Breast epithelium (tissue), 4 donors: Measurements from ENCODE around the gene SDCCAG8. TPM values are rescaled to one million over a fixed set of nuclear protein-coding genes. Genes with fewer than 3 reads are reported as not detected.

ENCODE experiments used
- DNase-seq, 2 donors: peaks; one replicate each; pipeline ENCODE4 v3.0.0-alpha.2; 2019; ENCODE audit warnings: low spot score in 2 of 2
- H3K27ac ChIP-seq, 2 donors: fragments of 200-600 bp; sonication (generic) in 1 of 2; one replicate each; pipeline ENCODE4 v1.5.1; 2016 to 2019; ENCODE audit warnings: mild to moderate bottlenecking in 1 of 2
- H3K27me3 ChIP-seq, 2 donors: fragments of 200-600 bp; sonication (generic) in 1 of 2; one replicate each; pipeline versions ENCODE4 v1.5.1 to v1.6.0; 2017 to 2019; ENCODE audit warnings: control low read depth in 1 of 2, mild to moderate bottlenecking in 1 of 2
- H3K36me3 ChIP-seq: fragments of 200-600 bp; one replicate; pipeline ENCODE4 v1.5.1; 2019
- H3K4me1 ChIP-seq, 2 donors: fragments of 200-600 bp; sonication (generic); one replicate each; pipeline ENCODE4 v1.5.1; 2016 to 2019; ENCODE audit warnings: control low read depth in 1 of 2
- H3K4me3 ChIP-seq, 3 donors: fragments of 200-600 bp; sonication (generic); 1 replicate in 2 of 3; 2 replicates in 1 of 3; pipeline ENCODE4 v1.5.1; 2016 to 2019; ENCODE audit warnings: mild to moderate bottlenecking in 3 of 3, moderate library complexity in 2 of 3
- H3K9me3 ChIP-seq, 2 donors: fragments of 200-600 bp; sonication (generic) in 1 of 2; one replicate each; pipeline ENCODE4 v1.5.1; 2016 to 2019; ENCODE audit warnings: control low read depth in 1 of 2
- CTCF ChIP-seq, 3 donors: fragments of 450-650 bp; IDR thresholded peaks; one replicate each; pipeline ENCODE4 v1.5.1; 2016 to 2017; ENCODE audit warnings: antibody characterized with exemption in 3 of 3, mild to moderate bottlenecking in 3 of 3, moderate library complexity in 3 of 3
- POLR2A ChIP-seq: fragments of 450-650 bp; IDR thresholded peaks from one replicate; pipeline ENCODE4 v1.6.1; 2016; ENCODE audit warnings: antibody characterized with exemption, mild to moderate bottlenecking, moderate library complexity
- POLR2AphosphoS5 ChIP-seq, 3 donors: sonication (generic); formaldehyde crosslinking; IDR thresholded peaks; one replicate each; pipeline ENCODE4 v1.6.1; 2017; ENCODE audit warnings: antibody characterized with exemption in 3 of 3
- intact Hi-C: fragments of 100-400 bp; cut with DNase I; formaldehyde crosslinking; loops from one replicate; pipeline ENCODE4 v1.15.1; 2023; ENCODE audit warnings: low total_unique reads
- total RNA-seq, 3 donors: library from RNA; depleted of rRNA; stranded (reverse); fragments of >200 nt; gene quantifications; one replicate each; pipeline ENCODE4 v1.1.0, GENCODE V29; 2016

The SDCCAG8 gene
- total RNA-seq, 3 donors from 2014 or later, result 48.6 to 73.0 (median 62.3) TPM

- Histone ChIP-seq H3K4me1 (no peaks in the 10 kb centered on the region), H3K4me3 (no peak overlapping the region), H3K27me3 (no peaks in the 10 kb centered on the region), H3K9me3 (no peaks in the 10 kb centered on the region), H3K27ac (no peak overlapping the region), H3K36me3 (no peaks in the 10 kb centered on the region)
- DNase-seq, result no peak
- TF ChIP-seq CTCF (IDR thresholded peaks at IDR 0.05) (no peak), POLR2AphosphoS5 (IDR thresholded peaks at IDR 0.05) (no peak), POLR2A (no peak)
- intact Hi-C loops, result no loop called here
These were observed 166.5 kb downstream of the SDCCAG8 start for GRCh38 chr1:243422362-243422761.

- H3K27ac ChIP-seq, result no peak overlapping the region
- no peak for TF ChIP-seq POLR2AphosphoS5 (IDR thresholded peaks at IDR 0.05)
- no peak for TF ChIP-seq CTCF (IDR thresholded peaks at IDR 0.05)
- TF ChIP-seq POLR2A, result no peak
- no peaks in the 10 kb centered on the region for H3K27me3 ChIP-seq
- no peak for DNase-seq
- H3K9me3 ChIP-seq, result no peaks in the 10 kb centered on the region
- intact Hi-C loops, result no loop called here
- no peak overlapping the region for H3K4me3 ChIP-seq
- no peaks in the 10 kb centered on the region for H3K36me3 ChIP-seq
- H3K4me1 ChIP-seq, result no peaks in the 10 kb centered on the region
These were observed 172.2 kb downstream of the SDCCAG8 start for GRCh38 chr1:243428084-243428483.

GRCh38 chr1:243428617-243429342 lies 172.9 kb downstream of the SDCCAG8 start:
- no peaks in the 10 kb centered on the region for H3K27me3 ChIP-seq
- no peaks in the 10 kb centered on the region for H3K9me3 ChIP-seq
- no peak overlapping the region for H3K4me3 ChIP-seq
- no peaks in the 10 kb centered on the region for H3K4me1 ChIP-seq
- no peak overlapping the region for H3K27ac ChIP-seq
- H3K36me3 ChIP-seq, result no peaks in the 10 kb centered on the region
- intact Hi-C loops, result no loop called here
- DNase-seq, result no peak
- TF ChIP-seq CTCF (IDR thresholded peaks at IDR 0.05) (no peak), POLR2A (no peak), POLR2AphosphoS5 (IDR thresholded peaks at IDR 0.05) (no peak)

- Histone ChIP-seq H3K4me1 (no peaks in the 10 kb centered on the region), H3K36me3 (no peaks in the 10 kb centered on the region), H3K9me3 (no peaks in the 10 kb centered on the region), H3K4me3 (no peak overlapping the region), H3K27me3 (no peaks in the 10 kb centered on the region), H3K27ac (no peak overlapping the region)
- intact Hi-C loops, result no loop called here
- TF ChIP-seq POLR2A (no peak), CTCF (IDR thresholded peaks at IDR 0.05) (no peak), POLR2AphosphoS5 (IDR thresholded peaks at IDR 0.05) (no peak)
- DNase-seq, result no peak
These were observed 175.8 kb downstream of the SDCCAG8 start for GRCh38 chr1:243431591-243431990.

GRCh38 chr1:243432136-243432535 lies 176.3 kb downstream of the SDCCAG8 start:
- no peak overlapping the region for H3K27ac ChIP-seq
- no peak for TF ChIP-seq POLR2AphosphoS5 (IDR thresholded peaks at IDR 0.05)
- TF ChIP-seq POLR2A, result no peak
- TF ChIP-seq CTCF (IDR thresholded peaks at IDR 0.05), result no peak
- H3K4me3 ChIP-seq, result no peak overlapping the region
- H3K9me3 ChIP-seq, result no peaks in the 10 kb centered on the region
- no peak for DNase-seq
- intact Hi-C loops, result no loop called here
- H3K36me3 ChIP-seq, result no peaks in the 10 kb centered on the region
- H3K4me1 ChIP-seq, result no peaks in the 10 kb centered on the region
- H3K27me3 ChIP-seq, result no peaks in the 10 kb centered on the region
